NCI-H2171 treated with DMSO at 0.1 percent for 48 hours (cell line): ENCODE data around the gene STEAP1.
"Not testable (repeated sequence)": the region's sequence is repeated elsewhere in the genome, so short reads cannot be mapped to it uniquely, and the experiment has no call there.

Experiments used
- DNase-seq: peaks from one replicate; lab custom pipeline; 2025; lab: John Stamatoyannopoulos, UW

The STEAP1 gene

GRCh38 chr7:90173127-90173844 lies 19.0 kb downstream of the STEAP1 start:
- DNase-seq: no peak

- no peak for DNase-seq
Measured at GRCh38 chr7:90175667-90176066, 21.4 kb downstream of the STEAP1 start.

- DNase-seq: no peak
Measured at GRCh38 chr7:90176195-90176594, 21.9 kb downstream of the STEAP1 start.

- no peak for DNase-seq
Measured at GRCh38 chr7:90178166-90178565, 23.9 kb downstream of the STEAP1 start.

GRCh38 chr7:90178679-90179278 lies 24.5 kb downstream of the STEAP1 start:
- DNase-seq: no peak

- no peak for DNase-seq
Measured at GRCh38 chr7:90180011-90180585, 25.8 kb downstream of the STEAP1 start.

GRCh38 chr7:90180649-90181048 lies 26.4 kb downstream of the STEAP1 start:
- no peak for DNase-seq

GRCh38 chr7:90181485-90181884 lies 27.2 kb downstream of the STEAP1 start:
- DNase-seq: no peak

GRCh38 chr7:90186290-90186689 lies 32.0 kb downstream of the STEAP1 start:
- not testable (repeated sequence) for DNase-seq

- DNase-seq: no peak
Measured at GRCh38 chr7:90187507-90188050, 33.3 kb downstream of the STEAP1 start.

GRCh38 chr7:90188281-90188680 lies 34.0 kb downstream of the STEAP1 start:
- no peak for DNase-seq

- no peak for DNase-seq
Measured at GRCh38 chr7:90190995-90191394, 36.7 kb downstream of the STEAP1 start.

- no peak for DNase-seq
Measured at GRCh38 chr7:90191648-90192047, 37.4 kb downstream of the STEAP1 start.

- no peak for DNase-seq
Measured at GRCh38 chr7:90192876-90193750, 38.8 kb downstream of the STEAP1 start.

GRCh38 chr7:90194911-90195809 lies 40.9 kb downstream of the STEAP1 start:
- DNase-seq: no peak

- no peak for DNase-seq
Measured at GRCh38 chr7:90201500-90202195, 47.4 kb downstream of the STEAP1 start.

GRCh38 chr7:90207956-90208355 lies 53.7 kb downstream of the STEAP1 start:
- DNase-seq: no peak

- no peak for DNase-seq
Measured at GRCh38 chr7:90209776-90210175, 55.5 kb downstream of the STEAP1 start.

- DNase-seq: no peak
Measured at GRCh38 chr7:90210475-90210874, 56.2 kb downstream of the STEAP1 start.

- no peak for DNase-seq
Measured at GRCh38 chr7:90210981-90211380, 56.7 kb downstream of the STEAP1 start.
